CD4-positive, alpha-beta T cell treated with Interleukin-2 at 100 ng/mL for 4 hours (primary cell): ENCODE results near the gene RASSF5.
"Not testable (repeated sequence)": the region's sequence is repeated elsewhere in the genome, so short reads cannot be mapped to it uniquely, and the experiment has no call there.

Source experiments
- DNase-seq: peaks from one replicate; pipeline ENCODE4 v3.0.0-alpha.2; 2020; ENCODE audit warnings: low spot score

RASSF5 gene

GRCh38 chr1:206477110-206477509 is 30.2 kb upstream of the RASSF5 start:
- no peak for DNase-seq

GRCh38 chr1:206477581-206478380 is 29.6 kb upstream of the RASSF5 start:
- no peak for DNase-seq

GRCh38 chr1:206478746-206479145 is 28.6 kb upstream of the RASSF5 start:
- no peak for DNase-seq

GRCh38 chr1:206479183-206480125 is 27.9 kb upstream of the RASSF5 start:
- DNase-seq = peak; percentile 72

GRCh38 chr1:206480211-206480610 is 27.1 kb upstream of the RASSF5 start:
- no peak for DNase-seq

- DNase-seq = no peak
Measured at GRCh38 chr1:206482611-206483010, 24.7 kb upstream of the RASSF5 start.

GRCh38 chr1:206483864-206484263 is 23.5 kb upstream of the RASSF5 start:
- not testable (repeated sequence) for DNase-seq

- no peak for DNase-seq
Measured at GRCh38 chr1:206484901-206485300, 22.4 kb upstream of the RASSF5 start.

- DNase-seq = no peak
Measured at GRCh38 chr1:206486995-206487788, 20.1 kb upstream of the RASSF5 start.

- no peak for DNase-seq
Measured at GRCh38 chr1:206487970-206488369, 19.4 kb upstream of the RASSF5 start.

GRCh38 chr1:206488466-206488865 is 18.9 kb upstream of the RASSF5 start:
- DNase-seq = no peak

GRCh38 chr1:206489980-206490770 is 17.2 kb upstream of the RASSF5 start:
- DNase-seq = peak; percentile 68

GRCh38 chr1:206490771-206491405 is 16.4 kb upstream of the RASSF5 start:
- DNase-seq = no peak

- no peak for DNase-seq
Measured at GRCh38 chr1:206491616-206492015, 15.7 kb upstream of the RASSF5 start.

- DNase-seq = no peak
Measured at GRCh38 chr1:206492589-206492988, 14.7 kb upstream of the RASSF5 start.

- no peak for DNase-seq
Measured at GRCh38 chr1:206493279-206493678, 14.1 kb upstream of the RASSF5 start.

- DNase-seq = no peak
Measured at GRCh38 chr1:206495011-206495461, 12.3 kb upstream of the RASSF5 start.

- no peak for DNase-seq
Measured at GRCh38 chr1:206495493-206496046, 11.8 kb upstream of the RASSF5 start.

GRCh38 chr1:206496131-206496793 is 11.1 kb upstream of the RASSF5 start:
- no peak for DNase-seq

GRCh38 chr1:206497363-206497762 is 10.0 kb upstream of the RASSF5 start:
- DNase-seq = no peak
